ENCODE measurements around the gene PCSK6. TPM values are rescaled to one million over a fixed set of nuclear protein-coding genes. Genes with fewer than 3 reads are reported as not detected.

Gene PCSK6
- total RNA-seq, 1 donor from 2014 or later = 8.4 TPM

DNA sequence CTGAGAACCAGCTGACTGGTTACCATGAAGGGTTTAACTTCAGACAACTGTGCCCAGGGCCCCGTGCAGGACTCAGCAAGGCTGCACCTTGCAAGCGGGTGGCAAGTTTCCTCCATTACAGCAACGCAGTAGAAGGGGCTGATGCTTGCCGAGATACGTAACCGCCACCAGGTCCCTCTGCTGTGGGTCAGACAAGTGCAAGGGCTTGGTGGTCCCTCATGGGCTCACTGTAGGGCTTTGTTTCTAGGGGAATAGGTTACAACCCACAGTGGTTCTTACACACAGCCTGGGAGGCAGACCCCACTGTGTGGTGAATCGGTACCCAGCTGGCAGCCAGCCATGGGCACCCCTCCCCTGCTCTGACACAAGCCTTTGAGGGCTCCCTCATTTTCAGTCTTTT lies 179.0 kb downstream of the PCSK6 start:
- Histone ChIP-seq H3K36me3 (ENCODE audit: control insufficient read depth, insufficient read depth, low read length) (no peaks in the 10 kb centered on the region), H3K27me3 (ENCODE audit: control insufficient read depth, insufficient read depth, low read length) (no peaks in the 10 kb centered on the region), H3K4me3 (ENCODE audit: low read depth, low read length) (no peak overlapping the region)
- TF ChIP-seq, protein P1, sequence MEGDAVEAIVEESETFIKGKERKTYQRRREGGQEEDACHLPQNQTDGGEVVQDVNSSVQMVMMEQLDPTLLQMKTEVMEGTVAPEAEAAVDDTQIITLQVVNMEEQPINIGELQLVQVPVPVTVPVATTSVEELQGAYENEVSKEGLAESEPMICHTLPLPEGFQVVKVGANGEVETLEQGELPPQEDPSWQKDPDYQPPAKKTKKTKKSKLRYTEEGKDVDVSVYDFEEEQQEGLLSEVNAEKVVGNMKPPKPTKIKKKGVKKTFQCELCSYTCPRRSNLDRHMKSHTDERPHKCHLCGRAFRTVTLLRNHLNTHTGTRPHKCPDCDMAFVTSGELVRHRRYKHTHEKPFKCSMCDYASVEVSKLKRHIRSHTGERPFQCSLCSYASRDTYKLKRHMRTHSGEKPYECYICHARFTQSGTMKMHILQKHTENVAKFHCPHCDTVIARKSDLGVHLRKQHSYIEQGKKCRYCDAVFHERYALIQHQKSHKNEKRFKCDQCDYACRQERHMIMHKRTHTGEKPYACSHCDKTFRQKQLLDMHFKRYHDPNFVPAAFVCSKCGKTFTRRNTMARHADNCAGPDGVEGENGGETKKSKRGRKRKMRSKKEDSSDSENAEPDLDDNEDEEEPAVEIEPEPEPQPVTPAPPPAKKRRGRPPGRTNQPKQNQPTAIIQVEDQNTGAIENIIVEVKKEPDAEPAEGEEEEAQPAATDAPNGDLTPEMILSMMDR (IDR thresholded peaks at IDR 0.05; ENCODE audit: insufficient read depth, low read length, poor library complexity, severe bottlenecking) = no peak
- DNase-seq (ENCODE audit: low read depth) = no peak

DNA sequence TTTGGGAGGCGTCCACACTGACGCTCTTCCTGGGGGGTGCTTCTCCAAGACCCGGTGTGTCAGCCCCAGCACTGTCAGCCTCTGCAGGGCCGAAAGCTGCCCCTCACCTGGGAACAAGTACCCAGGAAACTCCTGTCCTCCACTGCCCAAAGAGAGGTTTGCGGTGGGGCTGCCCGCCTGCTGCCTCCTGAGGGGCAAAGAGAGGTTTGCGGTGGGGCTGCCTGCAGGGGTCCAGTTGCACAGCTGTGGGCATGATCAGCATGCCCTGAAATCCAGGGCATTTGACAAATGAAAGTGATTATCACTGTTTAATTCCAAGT lies 179.4 kb downstream of the PCSK6 start:
- no peaks in the 10 kb centered on the region for H3K36me3 ChIP-seq (ENCODE audit: control insufficient read depth, insufficient read depth, low read length)
- DNase-seq (ENCODE audit: low read depth) = no peak
- H3K4me3 ChIP-seq (ENCODE audit: low read depth, low read length) = no peak overlapping the region
- no peaks in the 10 kb centered on the region for H3K27me3 ChIP-seq (ENCODE audit: control insufficient read depth, insufficient read depth, low read length)
- TF ChIP-seq, protein P1 (IDR thresholded peaks at IDR 0.05; ENCODE audit: insufficient read depth, low read length, poor library complexity, severe bottlenecking) = no peak

DNA sequence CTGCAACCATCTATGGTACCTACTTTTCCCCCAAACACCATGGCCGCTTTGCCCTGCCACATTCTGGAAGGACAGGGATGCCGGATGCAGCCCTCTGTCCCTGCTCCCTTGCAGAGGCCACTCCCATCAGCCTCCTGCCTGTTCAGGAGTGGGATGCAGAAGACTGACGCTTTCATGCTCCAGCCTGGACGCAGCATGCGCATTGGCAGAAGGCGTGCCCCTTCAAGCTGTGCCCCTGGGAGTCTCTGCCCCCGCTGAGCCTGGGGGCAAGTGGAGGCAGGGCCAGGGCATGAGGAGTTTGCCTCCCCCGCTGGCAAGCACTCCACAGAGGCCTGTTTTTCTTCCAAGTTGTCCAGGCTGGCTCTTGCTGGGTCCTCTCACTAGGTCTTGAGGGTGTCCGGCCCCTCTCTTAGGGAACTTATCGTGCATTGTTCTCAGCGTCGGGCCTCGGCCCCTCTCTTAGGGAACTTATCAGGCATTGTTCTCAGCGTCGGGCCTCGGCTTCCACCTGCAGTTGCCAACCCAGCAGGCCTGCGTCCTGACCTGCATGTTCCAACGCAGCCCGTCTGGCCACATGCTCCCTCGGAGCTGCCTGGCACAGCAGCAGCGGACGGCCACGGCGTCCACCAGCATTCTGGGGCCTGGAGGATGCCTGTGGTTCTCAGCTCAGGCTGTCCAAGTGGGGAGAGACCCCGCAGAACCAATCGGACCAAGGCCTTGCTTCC lies 179.9 kb downstream of the PCSK6 start:
- DNase-seq (ENCODE audit: low read depth) = no peak
- Histone ChIP-seq H3K36me3 (ENCODE audit: control insufficient read depth, insufficient read depth, low read length) (no peaks in the 10 kb centered on the region), H3K4me3 (ENCODE audit: low read depth, low read length) (no peak overlapping the region), H3K27me3 (ENCODE audit: control insufficient read depth, insufficient read depth, low read length) (no peaks in the 10 kb centered on the region)
- TF ChIP-seq, protein P1 (IDR thresholded peaks at IDR 0.05; ENCODE audit: insufficient read depth, low read length, poor library complexity, severe bottlenecking) = no peak

DNA sequence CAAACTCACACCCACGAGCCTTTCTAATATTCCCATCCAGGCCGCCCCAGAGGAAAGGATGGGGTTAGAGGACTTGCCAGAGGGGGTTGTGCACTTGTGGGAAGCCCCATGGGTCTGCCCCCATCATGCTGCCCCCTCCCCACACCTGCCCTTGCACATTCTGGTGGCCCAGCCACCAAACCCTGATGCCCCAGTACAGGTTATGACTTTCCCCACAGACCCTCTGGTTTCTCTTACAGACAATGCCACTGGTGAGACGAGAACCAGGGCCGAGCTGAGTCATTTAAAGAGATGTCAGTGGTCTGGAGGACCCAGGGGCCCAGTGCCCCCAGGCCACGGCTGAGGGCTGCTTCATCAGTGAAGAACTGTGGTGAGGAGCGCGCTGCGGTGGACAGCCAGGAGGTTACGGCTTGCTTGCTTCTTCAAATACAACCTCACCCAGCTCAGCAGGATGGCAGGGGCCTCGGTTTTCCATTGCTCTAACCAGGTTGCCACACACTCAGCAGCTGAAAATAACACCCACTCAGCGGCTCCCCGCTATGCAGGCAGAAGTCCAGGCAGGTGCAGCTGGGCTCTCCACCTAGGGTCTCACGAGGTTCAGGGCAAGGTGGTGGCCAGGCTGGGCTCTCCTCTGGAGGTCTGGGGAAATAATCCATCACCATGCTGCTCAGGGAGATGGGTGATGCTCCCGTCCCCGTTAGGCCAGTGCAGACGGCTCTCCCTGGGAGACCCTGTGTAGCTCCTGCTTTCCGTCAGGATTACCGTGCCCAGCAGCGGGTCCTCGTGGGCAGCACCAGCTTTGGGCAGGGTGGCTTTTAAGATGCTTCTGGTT lies 180.7 kb downstream of the PCSK6 start:
- H3K36me3 ChIP-seq (ENCODE audit: control insufficient read depth, insufficient read depth, low read length) = no peaks in the 10 kb centered on the region
- H3K27me3 ChIP-seq (ENCODE audit: control insufficient read depth, insufficient read depth, low read length) = no peaks in the 10 kb centered on the region
- H3K4me3 ChIP-seq (ENCODE audit: low read depth, low read length) = no peak overlapping the region
- no peak for DNase-seq (ENCODE audit: low read depth)
- TF ChIP-seq, protein P1 (IDR thresholded peaks at IDR 0.05; ENCODE audit: insufficient read depth, low read length, poor library complexity, severe bottlenecking) = no peak

DNA sequence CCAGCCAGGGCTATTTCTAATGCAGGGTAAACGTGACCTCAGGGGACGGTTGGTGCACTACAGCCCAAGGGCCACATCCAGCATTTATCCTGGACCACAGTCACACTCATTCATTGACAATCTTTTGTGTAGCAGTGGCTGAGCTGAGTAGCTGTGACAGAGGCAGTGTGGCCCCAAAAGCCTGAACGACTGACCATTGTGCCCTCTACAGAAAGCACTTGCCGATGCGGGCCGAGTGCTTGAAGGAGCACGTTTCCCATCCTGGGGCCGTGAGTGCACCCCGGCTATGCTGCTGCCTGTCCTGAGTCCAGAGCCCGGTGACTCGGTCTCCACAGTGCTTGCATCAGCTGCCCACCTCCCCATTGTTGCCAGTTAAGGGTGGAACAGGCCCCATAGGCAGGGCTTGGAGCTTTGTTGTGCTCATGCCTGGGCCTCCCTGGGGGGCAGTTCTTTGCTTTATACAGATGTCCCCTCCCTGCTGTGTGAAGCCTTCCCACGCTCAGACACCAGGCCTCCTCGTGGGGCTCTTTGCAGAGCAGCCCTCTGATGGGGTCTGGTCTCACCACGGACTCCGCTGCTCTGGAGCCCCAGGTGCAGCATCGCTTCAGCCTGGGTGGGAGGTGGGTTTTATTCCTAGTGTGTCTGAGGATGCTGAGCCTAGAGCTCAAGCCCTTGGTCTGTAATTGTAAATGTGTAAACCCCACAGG lies 181.5 kb downstream of the PCSK6 start:
- TF ChIP-seq, protein P1 (IDR thresholded peaks at IDR 0.05; ENCODE audit: insufficient read depth, low read length, poor library complexity, severe bottlenecking) = no peak
- Histone ChIP-seq H3K27me3 (ENCODE audit: control insufficient read depth, insufficient read depth, low read length) (no peaks in the 10 kb centered on the region), H3K36me3 (ENCODE audit: control insufficient read depth, insufficient read depth, low read length) (no peaks in the 10 kb centered on the region), H3K4me3 (ENCODE audit: low read depth, low read length) (no peak overlapping the region)
- DNase-seq (ENCODE audit: low read depth) = no peak

Measured in kidney epithelial cell (primary cell).